H1 (cell line): ENCODE measurements around the gene PDE9A. TPM values are rescaled to one million over a fixed set of nuclear protein-coding genes. Genes with fewer than 3 reads are reported as not detected.

ENCODE experiments used
- CTCF ChIA-PET: fragments of 300-600 bp; sonication (Branson Sonifier 250); formaldehyde crosslinking; loops from one replicate; lab custom pipeline; 2021; ENCODE audit not compliant: partially characterized antibody; lab: Charles Lee
- POLR2A ChIA-PET: fragments of 300-600 bp; sonication (Branson Sonifier 250); formaldehyde crosslinking; loops from one replicate; lab custom pipeline; 2021; ENCODE audit warnings: inconsistent platforms; ENCODE audit not compliant: partially characterized antibody; lab: Charles Lee
- DNase-seq, 2 experiments: peaks; one replicate each; pipeline versions ENCODE4 v3.0.0 to v3.0.0-alpha.2; 2010 to 2022; ENCODE audit warnings: low spot score in 2 of 2, low read depth in 1 of 2, mixed read lengths in 1 of 2
- FAIRE-seq: peaks from 2 replicates; lab custom pipeline; 2011; peaks lifted over from hg19 to GRCh38; lab: Jason Lieb, UNC
- H2AFZ ChIP-seq: 2 replicates; pipeline ENCODE4 v1.8.1; 2012; ENCODE audit warnings: low read length, inconsistent platforms
- H2AK5ac ChIP-seq: 2 replicates; pipeline ENCODE4 v1.6.1; 2013; ENCODE audit warnings: low read depth, low read length
- H2BK120ac ChIP-seq: replicated peaks from 2 replicates; pipeline ENCODE3; 2013; ENCODE audit warnings: low read depth, low read length, inconsistent platforms
- H2BK12ac ChIP-seq: 2 replicates; pipeline ENCODE4 v1.6.1; 2013; ENCODE audit warnings: low read depth, low read length
- H2BK15ac ChIP-seq: 2 replicates; pipeline ENCODE4 v1.6.1; 2013; ENCODE audit warnings: low read length
- H2BK20ac ChIP-seq: 2 replicates; pipeline ENCODE4 v1.6.1; 2013; ENCODE audit warnings: low read length
- H2BK5ac ChIP-seq: 2 replicates; pipeline ENCODE4 v1.6.1; 2013; ENCODE audit warnings: low read depth, low read length
- H3K14ac ChIP-seq: 2 replicates; pipeline ENCODE4 v1.6.1; 2013; ENCODE audit warnings: inconsistent platforms; ENCODE audit not compliant: insufficient read length
- H3K18ac ChIP-seq: 2 replicates; pipeline ENCODE4 v1.6.1; 2013; ENCODE audit warnings: low read length; ENCODE audit errors: extremely low read depth
- H3K23ac ChIP-seq: 2 replicates; pipeline ENCODE4 v1.6.1; 2013; ENCODE audit warnings: inconsistent platforms; ENCODE audit not compliant: insufficient read length
- H3K23me2 ChIP-seq: 2 replicates; pipeline ENCODE4 v1.6.1; 2013; ENCODE audit warnings: low read depth, low read length
- H3K27ac ChIP-seq: 2 replicates; pipeline ENCODE4 v1.6.1; 2011; ENCODE audit warnings: low read depth, low read length, inconsistent platforms
- H3K27me3 ChIP-seq, 4 experiments: replicated peaks in 1 of 4; 1 replicate in 1 of 4; 2 replicates in 3 of 4; pipeline versions ENCODE4 v1.6.1 to v1.8.1; 2011 to 2013; ENCODE audit warnings: low read length in 3 of 4, mild to moderate bottlenecking in 3 of 4, inconsistent platforms in 2 of 4, mixed read lengths in 2 of 4, moderate library complexity in 1 of 4; ENCODE audit not compliant: control insufficient read depth in 3 of 4, insufficient read depth in 3 of 4; ENCODE audit errors: extremely low read depth in 1 of 4
- H3K36me3 ChIP-seq, 4 experiments: 2 replicates each; pipeline versions ENCODE4 v1.6.1 to v1.8.1; 2011 to 2013; ENCODE audit warnings: mild to moderate bottlenecking in 4 of 4, low read length in 3 of 4, moderate library complexity in 2 of 4, control low read depth in 1 of 4, inconsistent platforms in 1 of 4; ENCODE audit not compliant: insufficient read depth in 4 of 4, control insufficient read depth in 2 of 4
- H3K4ac ChIP-seq: replicated peaks from 2 replicates; pipeline ENCODE3; 2013; ENCODE audit warnings: low read length, low read depth, mixed read lengths, inconsistent platforms; ENCODE audit not compliant: insufficient read length
- H3K4me1 ChIP-seq, 4 experiments: replicated peaks in 1 of 4; 1 replicate in 1 of 4; 2 replicates in 3 of 4; pipeline versions ENCODE4 v1.6.1 to v1.8.1; 2011 to 2013; ENCODE audit warnings: low read length in 3 of 4, inconsistent platforms in 2 of 4, mixed read lengths in 1 of 4; ENCODE audit not compliant: insufficient read depth in 4 of 4, control insufficient read depth in 3 of 4
- H3K4me2 ChIP-seq, 2 experiments: 2 replicates each; pipeline versions ENCODE4 v1.6.1 to v1.8.1; 2011 to 2013; ENCODE audit warnings: low read depth in 2 of 2, low read length in 2 of 2, control low read depth in 1 of 2, inconsistent platforms in 1 of 2, mild to moderate bottlenecking in 1 of 2; ENCODE audit not compliant: insufficient read depth in 1 of 2
- H3K4me3 ChIP-seq, 4 experiments: fragments of 200-600, 300-600 bp in 1 of 4; sonication (generic), shearing (Covaris generic), sonication (Bioruptor Twin) in 1 of 4; 2 replicates each; pipeline versions ENCODE4 v1.5.1 to v1.8.1; 2011 to 2016; ENCODE audit warnings: low read length in 4 of 4, low read depth in 3 of 4, control low read depth in 2 of 4, inconsistent platforms in 2 of 4, mild to moderate bottlenecking in 2 of 4, mixed read lengths in 1 of 4, moderate library complexity in 1 of 4; ENCODE audit not compliant: insufficient read depth in 2 of 4; ENCODE audit errors: extremely low read depth in 1 of 4
- H3K56ac ChIP-seq: replicated peaks from 2 replicates; pipeline ENCODE3; 2013; ENCODE audit warnings: low read depth, mild to moderate bottlenecking, mixed read lengths, low read length, inconsistent platforms; ENCODE audit not compliant: insufficient read length
- H3K79me1 ChIP-seq: 2 replicates; pipeline ENCODE4 v1.6.1; 2013; ENCODE audit warnings: low read depth, low read length, control low read depth
- H3K79me2 ChIP-seq, 2 experiments: 2 replicates each; pipeline versions ENCODE4 v1.6.1 to v1.8.1; 2012 to 2013; ENCODE audit warnings: low read length in 2 of 2, mild to moderate bottlenecking in 2 of 2, inconsistent platforms in 1 of 2; ENCODE audit not compliant: insufficient read depth in 2 of 2, control insufficient read depth in 1 of 2
- H3K9ac ChIP-seq, 4 experiments: replicated peaks in 1 of 4; 1 replicate in 1 of 4; 2 replicates in 3 of 4; pipeline versions ENCODE4 v1.6.1 to v1.8.1; 2011 to 2013; ENCODE audit warnings: low read depth in 3 of 4, low read length in 3 of 4, control low read depth in 2 of 4, mild to moderate bottlenecking in 2 of 4, moderate library complexity in 2 of 4, inconsistent platforms in 1 of 4; ENCODE audit errors: extremely low read depth in 1 of 4
- H3K9me3 ChIP-seq, 2 experiments: 2 replicates each; pipeline versions ENCODE4 v1.6.1 to v1.8.1; 2012 to 2013; ENCODE audit warnings: mild to moderate bottlenecking in 2 of 2, moderate library complexity in 2 of 2, control low read depth in 1 of 2, inconsistent platforms in 1 of 2, low read depth in 1 of 2, low read length in 1 of 2, mixed read lengths in 1 of 2; ENCODE audit not compliant: insufficient read depth in 2 of 2
- H4K20me1 ChIP-seq, 2 experiments: replicated peaks in 1 of 2; 2 replicates each; pipeline versions ENCODE3 to v1.8.1; 2011 to 2013; ENCODE audit warnings: inconsistent platforms in 2 of 2, low read length in 2 of 2, mild to moderate bottlenecking in 1 of 2; ENCODE audit not compliant: insufficient read depth in 2 of 2, control insufficient read depth in 1 of 2
- H4K5ac ChIP-seq: 2 replicates; pipeline ENCODE4 v1.6.1; 2013; ENCODE audit warnings: low read length, low read depth, mixed read lengths, inconsistent platforms; ENCODE audit not compliant: insufficient read length
- H4K8ac ChIP-seq: 2 replicates; pipeline ENCODE4 v1.8.0; 2013; ENCODE audit warnings: mild to moderate bottlenecking, moderate library complexity, low read length, inconsistent platforms; ENCODE audit not compliant: insufficient read depth; ENCODE audit errors: extremely low read depth
- H4K91ac ChIP-seq: replicated peaks from 2 replicates; pipeline ENCODE3; 2013; ENCODE audit warnings: low read length, mixed read lengths, inconsistent platforms; ENCODE audit not compliant: insufficient read length
- EP300 ChIP-seq, 2 experiments: IDR thresholded peaks; 1 replicate in 1 of 2; 2 replicates in 1 of 2; pipeline ENCODE4 v1.6.1; 2011 to 2012; ENCODE audit warnings: low read depth in 2 of 2, low read length in 2 of 2, mild to moderate bottlenecking in 2 of 2, borderline replicate concordance in 1 of 2, inconsistent platforms in 1 of 2, moderate library complexity in 1 of 2
- SP4 ChIP-seq: IDR thresholded peaks from 2 replicates; pipeline ENCODE4 v1.6.1; 2012; ENCODE audit warnings: low read length, inconsistent platforms
- WGBS, 2 experiments: shearing (Covaris generic) in 1 of 2; methylation state at CpG; one replicate each; pipeline versions ENCODE4 v1.1.6 to v1.1.7; 2013 to 2015; ENCODE audit warnings: low lambda C conversion rate in 2 of 2, mixed read lengths in 2 of 2, inconsistent platforms in 1 of 2, low coverage in 1 of 2, missing lambda C conversion rate in 1 of 2; ENCODE audit not compliant: insufficient replicate concordance in 2 of 2, insufficient coverage in 1 of 2, insufficient read length in 1 of 2; ENCODE audit errors: extremely low coverage in 1 of 2, missing lambda C conversion rate in 1 of 2; 5-methylcytosine and 5-hydroxymethylcytosine counted together
- polyA plus RNA-seq, 7 experiments: library from polyadenylated mRNA; depleted of rRNA in 3 of 7; stranded (reverse) in 5 of 7; unstranded in 2 of 7; fragments of >200 nt in 5 of 7; fragments of 200-250 nt in 2 of 7; gene quantifications; 1 replicate in 5 of 7; 2 replicates in 1 of 7; 4 replicates in 1 of 7; pipeline versions ENCODE4 v1.2.1 to v1.2.3, GENCODE V29; 2011 to 2013; ENCODE audit warnings: missing spikeins in 2 of 7, mixed read lengths in 2 of 7
- total RNA-seq: library from RNA; stranded (reverse); fragmentation: NEBNext Ultra II Directional; extraction: Animal tissue kit (Norgen Biotek cat#: 25700); gene quantifications from 2 replicates; pipeline ENCODE4 v1.2.1, GENCODE V29; 2021

PDE9A gene
- total and polyA plus RNA-seq, 2 of the 8 experiments (the other 6 are each of a cell fraction or from before 2014, with no cell fraction given): 39.2 to 45.9 TPM

GRCh38 chr21:42611852-42612251 is 41.6 kb upstream of the PDE9A start:
- H2AFZ ChIP-seq: no peak overlapping the region
- no peak overlapping the region for H2BK120ac ChIP-seq
- POLR2A ChIA-PET: no interaction called here
- no peaks in the 10 kb centered on the region for H3K9me3 ChIP-seq
- no peak overlapping the region for H4K8ac ChIP-seq
- H4K91ac ChIP-seq: no peak overlapping the region
- H3K79me1 ChIP-seq: no peaks in the 10 kb centered on the region
- H2BK5ac ChIP-seq: no peak overlapping the region
- H2BK12ac ChIP-seq: no peak overlapping the region
- WGBS, 2 experiments: 78% methylated on average over 3 of the region's 3 CpGs; no CpG with 5 or more reads in 1 of the 2 experiments
- no peak overlapping the region for H3K4me2 ChIP-seq
- no peak overlapping the region for H3K27ac ChIP-seq
- H2AK5ac ChIP-seq: no peak overlapping the region
- H3K79me2 ChIP-seq: no peaks in the 10 kb centered on the region
- H3K9ac ChIP-seq: no peak overlapping the region
- no peak for FAIRE-seq
- CTCF ChIA-PET: interaction anchor here (0.9 kb wide), 1 partner anchor 16 kb away, joined by 4 read pairs; no protein-coding TSS in a partner anchor
- H3K27me3 ChIP-seq: peaks cover 0 to 2% (median 0%) of the 10 kb centered on the region in 4 experiments; a peak in 2 of 7 replicates
- no peak overlapping the region for H2BK15ac ChIP-seq
- peaks cover 0 to 7% of the 10 kb centered on the region in 2 experiments for H4K20me1 ChIP-seq
- H2BK20ac ChIP-seq: no peak overlapping the region
- H3K4me3 ChIP-seq: no peak overlapping the region
- no peak overlapping the region for H4K5ac ChIP-seq
- DNase-seq: no peak
- H3K4ac ChIP-seq: no peak overlapping the region
- H3K56ac ChIP-seq: no peak overlapping the region
- H3K18ac ChIP-seq: no peak overlapping the region
- H3K23ac ChIP-seq: no peak overlapping the region
- TF ChIP-seq EP300 (IDR thresholded peaks at IDR 0.05; ENCODE audit: borderline replicate concordance in 1 of 2, low read depth in 2 of 2, low read length in 2 of 2) (no peak), SP4 (no peak)
- no peaks in the 10 kb centered on the region for H3K4me1 ChIP-seq
- no peaks in the 10 kb centered on the region; a peak in 1 of 8 replicates for H3K36me3 ChIP-seq
- no peak overlapping the region for H3K14ac ChIP-seq
- H3K23me2 ChIP-seq: peaks cover 11% of the 10 kb centered on the region; the same call in 1 of the 2 replicates
